ENCODE data around the gene CACNG4.
"Not testable (repeated sequence)": the region's sequence is repeated elsewhere in the genome, so short reads cannot be mapped to it uniquely, and the experiment has no call there.

The CACNG4 gene

DNA sequence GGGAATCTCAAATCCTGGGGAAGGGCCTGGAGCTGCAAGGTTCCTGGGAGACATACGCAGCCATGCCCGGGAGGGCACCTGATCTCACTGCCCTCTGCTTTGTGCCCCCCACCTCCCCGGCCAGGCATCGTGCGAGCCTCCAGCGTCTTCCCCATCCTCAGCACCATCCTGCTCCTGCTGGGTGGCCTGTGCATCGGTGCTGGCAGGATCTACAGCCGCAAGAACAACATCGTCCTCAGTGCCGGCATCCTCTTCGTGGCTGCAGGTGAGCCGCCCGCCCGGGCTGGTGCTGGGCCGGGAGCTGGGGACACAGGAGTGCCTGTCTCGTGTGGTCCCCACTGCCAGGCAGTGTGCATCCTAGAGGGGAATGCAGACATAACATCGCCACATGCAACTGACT, 60.2 kb downstream of the CACNG4 start:
- no peak for DNase-seq
- in situ Hi-C loops (cut with HindIII; ENCODE audit: low pct_ligation_motif_present, low pct_unique_long_range_greater_than_20kb, low sequenced_read_pairs), result no loop called here

DNA sequence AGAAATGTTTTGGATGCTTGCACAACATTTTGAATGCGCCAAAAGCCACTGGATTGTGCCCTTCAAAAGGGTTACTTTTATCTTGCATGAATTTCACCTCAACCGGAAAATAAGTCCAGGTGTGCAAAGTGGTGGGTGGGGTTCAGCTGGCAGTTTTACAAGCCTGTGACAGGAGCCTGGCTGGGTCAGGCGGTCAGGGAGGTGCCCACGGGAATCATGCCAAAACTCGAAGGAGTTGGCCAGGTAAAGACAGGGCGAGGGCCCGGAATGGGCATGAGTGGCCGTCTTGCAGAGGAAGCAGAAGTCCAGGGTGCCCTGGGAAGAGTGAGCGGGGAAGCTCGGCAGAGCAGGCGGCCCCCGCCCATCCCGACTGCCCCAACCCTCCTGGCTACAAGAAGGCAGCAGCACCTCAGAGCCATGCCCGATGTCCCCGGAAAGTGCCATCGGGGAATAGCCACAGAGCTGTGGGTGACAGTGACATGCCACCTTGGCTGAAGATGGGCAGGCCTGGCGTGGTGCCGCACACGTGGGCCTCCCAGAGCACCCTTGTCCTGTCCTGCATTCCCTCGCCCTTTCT, 60.8 kb downstream of the CACNG4 start:
- in situ Hi-C loops (cut with HindIII; ENCODE audit: low pct_ligation_motif_present, low pct_unique_long_range_greater_than_20kb, low sequenced_read_pairs), result no loop called here
- no peak for DNase-seq

DNA sequence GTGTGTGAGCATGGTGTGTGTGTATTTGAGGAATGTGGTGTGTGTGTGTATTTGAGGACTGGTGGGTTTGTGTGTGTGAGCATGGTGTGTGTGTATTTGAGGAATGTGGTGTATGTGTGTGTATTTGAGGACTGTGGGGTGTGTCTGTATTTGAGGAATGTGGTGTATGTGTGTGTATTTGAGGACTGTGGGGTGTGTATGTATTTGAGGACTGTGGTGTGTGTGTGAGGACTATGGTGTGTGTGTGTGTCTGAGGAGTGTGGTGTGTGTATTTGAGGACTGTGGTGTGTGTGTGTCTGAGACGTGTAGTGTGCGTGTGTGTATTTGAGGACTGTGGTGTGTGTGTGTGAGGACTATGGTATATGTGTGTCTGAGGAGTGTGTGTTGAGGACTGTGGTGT, 61.8 kb downstream of the CACNG4 start:
- no peak for DNase-seq
- in situ Hi-C loops (cut with HindIII; ENCODE audit: low pct_ligation_motif_present, low pct_unique_long_range_greater_than_20kb, low sequenced_read_pairs), result no loop called here

DNA sequence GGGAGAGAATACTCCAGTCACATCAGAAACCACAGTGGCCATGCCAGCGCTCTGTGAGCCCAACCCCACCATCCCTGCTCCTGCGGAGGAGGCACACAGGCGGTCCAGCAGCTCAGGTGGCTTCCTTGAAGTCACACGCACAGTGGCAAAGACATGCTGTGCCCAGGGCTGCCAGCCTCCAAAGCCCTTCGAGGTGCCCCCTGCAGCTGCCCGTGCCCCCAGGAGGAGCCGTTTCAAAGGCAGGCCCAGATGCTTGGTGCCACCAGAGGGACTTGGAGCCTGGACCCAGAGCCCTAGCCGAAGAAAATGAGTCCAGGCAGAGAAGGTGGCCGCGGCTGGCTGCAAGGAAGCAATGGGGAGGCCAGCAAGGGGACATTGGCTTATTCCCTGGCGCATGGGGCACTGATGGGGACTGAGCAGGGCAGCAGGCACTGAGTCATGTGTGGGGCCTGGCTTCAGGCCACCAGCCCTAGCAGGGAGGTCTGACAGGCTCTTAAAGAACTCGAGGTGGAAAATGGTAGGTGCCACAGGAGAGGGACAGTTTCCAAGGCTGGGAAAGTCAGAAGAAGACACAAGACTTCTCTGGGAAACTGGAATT, 62.6 kb downstream of the CACNG4 start:
- DNase-seq, result no peak
- in situ Hi-C loops (cut with HindIII; ENCODE audit: low pct_ligation_motif_present, low pct_unique_long_range_greater_than_20kb, low sequenced_read_pairs), result no loop called here

DNA sequence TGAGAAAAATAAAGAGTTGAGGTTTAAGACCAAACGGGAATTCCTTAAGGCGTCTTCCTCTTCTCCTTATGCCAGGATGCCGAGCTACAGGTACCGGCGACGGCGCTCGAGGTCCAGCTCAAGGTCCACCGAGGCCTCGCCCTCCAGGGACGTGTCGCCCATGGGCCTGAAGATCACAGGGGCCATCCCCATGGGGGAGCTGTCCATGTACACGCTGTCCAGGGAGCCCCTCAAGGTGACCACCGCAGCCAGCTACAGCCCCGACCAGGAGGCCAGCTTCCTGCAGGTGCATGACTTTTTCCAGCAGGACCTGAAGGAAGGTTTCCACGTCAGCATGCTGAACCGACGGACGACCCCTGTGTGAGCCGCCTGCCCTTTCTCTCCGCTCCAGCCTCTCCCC, 66.1 kb downstream of the CACNG4 start:
- no peak for DNase-seq
- in situ Hi-C loops (cut with HindIII; ENCODE audit: low pct_ligation_motif_present, low pct_unique_long_range_greater_than_20kb, low sequenced_read_pairs), result no loop called here

DNA sequence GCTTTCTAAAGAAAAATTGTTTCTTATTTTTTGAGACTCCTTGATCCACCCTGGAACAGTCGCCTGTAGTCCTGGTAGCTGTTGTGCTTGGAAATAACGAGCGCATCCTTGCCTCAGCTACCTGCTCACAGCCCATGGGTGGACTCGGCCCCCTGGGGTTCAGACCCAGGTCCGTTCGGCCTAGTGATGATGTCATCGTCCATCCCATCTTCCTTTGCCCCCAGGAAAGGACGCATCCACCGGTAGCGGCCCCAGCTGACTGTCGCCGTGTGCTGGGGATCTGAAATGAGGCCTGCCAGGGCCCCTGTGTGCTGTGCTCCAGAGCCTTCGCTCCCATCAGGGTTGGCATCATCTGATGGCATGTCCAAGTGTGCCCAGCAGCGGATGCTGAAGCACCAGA, 67.9 kb downstream of the CACNG4 start:
- in situ Hi-C loops (cut with HindIII; ENCODE audit: low pct_ligation_motif_present, low pct_unique_long_range_greater_than_20kb, low sequenced_read_pairs), result no loop called here

DNA sequence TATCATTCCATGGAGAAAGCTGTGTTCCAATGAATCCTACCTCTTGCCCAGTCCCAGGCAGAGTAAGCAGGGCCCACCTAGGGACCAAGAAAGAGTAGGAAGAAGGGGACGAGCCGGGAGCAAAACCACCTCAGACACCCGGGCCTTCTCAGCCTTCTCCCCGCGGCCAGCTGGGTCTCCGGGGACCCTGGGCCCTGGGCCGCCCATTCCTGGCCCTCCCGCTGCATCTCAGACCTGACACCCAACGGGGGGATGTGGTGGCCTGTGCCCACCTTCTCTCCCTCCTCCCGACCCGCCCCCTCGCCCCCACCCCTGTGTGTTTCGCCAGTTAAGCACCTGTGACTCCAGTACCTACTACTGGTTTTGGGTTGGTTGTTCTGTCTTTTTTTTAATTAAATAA, 68.5 kb downstream of the CACNG4 start:
- DNase-seq, result no peak
- in situ Hi-C loops (cut with HindIII; ENCODE audit: low pct_ligation_motif_present, low pct_unique_long_range_greater_than_20kb, low sequenced_read_pairs), result no loop called here

More for the DNA sequence above, 67.9 kb downstream of the CACNG4 start:
- no peak for DNase-seq

DNA sequence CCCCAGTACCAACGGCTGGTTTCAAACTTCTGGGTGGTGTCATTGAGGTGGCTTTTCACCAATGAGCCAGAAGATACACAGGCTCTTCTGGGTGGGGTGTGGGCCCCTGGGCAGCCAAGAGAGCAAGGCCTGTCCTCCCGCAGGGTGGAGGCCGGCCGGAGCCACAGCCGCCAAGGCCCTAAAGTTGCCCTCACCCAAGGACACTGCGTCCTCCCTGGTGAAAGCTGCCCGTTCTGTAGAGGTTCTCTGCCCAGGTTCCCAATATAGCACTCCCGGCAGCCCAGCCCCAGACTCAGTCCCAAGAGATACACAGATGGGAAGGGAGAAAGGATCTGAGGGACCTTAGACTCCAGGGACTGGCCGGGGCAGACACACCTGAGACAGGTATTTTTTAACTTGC, 69.1 kb downstream of the CACNG4 start:
- DNase-seq, result no peak
- in situ Hi-C loops (cut with HindIII; ENCODE audit: low pct_ligation_motif_present, low pct_unique_long_range_greater_than_20kb, low sequenced_read_pairs), result no loop called here

DNA sequence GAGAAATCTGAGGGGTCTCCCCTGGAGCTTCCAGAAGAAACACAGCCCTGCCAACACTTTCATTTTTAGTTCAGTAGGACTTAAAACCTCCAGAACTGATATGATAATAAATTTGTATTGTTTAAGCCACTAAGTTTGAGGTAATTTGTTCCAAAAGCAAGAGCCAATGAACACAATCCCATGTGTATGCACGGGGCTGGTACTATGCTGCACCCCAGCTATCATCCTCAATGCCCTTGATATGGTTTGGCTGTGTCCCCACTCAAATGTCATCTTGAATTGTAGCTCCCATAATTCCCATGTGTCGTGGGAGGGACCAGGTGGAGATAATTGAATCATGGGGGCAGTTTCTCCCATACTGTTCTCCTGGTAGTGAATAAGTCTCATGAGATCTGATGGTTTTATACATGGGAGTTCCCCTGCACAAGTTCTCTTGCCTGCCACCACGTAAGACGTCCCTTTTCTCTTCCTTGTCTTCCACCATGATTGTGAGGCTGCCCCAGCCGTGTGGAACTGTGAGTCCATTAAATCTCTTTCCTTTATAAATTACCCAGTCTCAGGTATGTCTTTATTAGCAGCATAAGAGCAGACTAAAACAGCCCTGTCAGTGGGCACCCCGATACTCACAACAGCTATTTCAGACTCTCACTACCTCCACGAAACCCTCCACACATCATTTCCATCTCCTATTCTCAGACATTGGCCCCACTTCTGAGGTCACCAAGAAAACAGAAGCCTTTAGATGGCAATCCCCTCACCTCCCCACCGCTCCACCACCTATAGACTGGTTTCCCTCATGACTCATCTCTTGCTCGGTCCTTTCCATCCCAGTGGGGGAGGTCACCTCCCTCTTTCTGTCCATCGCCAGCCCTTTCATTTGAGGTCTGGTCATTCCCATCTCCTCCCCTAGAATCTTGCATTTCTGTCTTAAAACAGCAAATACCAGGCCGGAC, 70.9 kb downstream of the CACNG4 start:
- in situ Hi-C loops (cut with HindIII; ENCODE audit: low pct_ligation_motif_present, low pct_unique_long_range_greater_than_20kb, low sequenced_read_pairs), result no loop called here
- DNase-seq, result no peak

DNA sequence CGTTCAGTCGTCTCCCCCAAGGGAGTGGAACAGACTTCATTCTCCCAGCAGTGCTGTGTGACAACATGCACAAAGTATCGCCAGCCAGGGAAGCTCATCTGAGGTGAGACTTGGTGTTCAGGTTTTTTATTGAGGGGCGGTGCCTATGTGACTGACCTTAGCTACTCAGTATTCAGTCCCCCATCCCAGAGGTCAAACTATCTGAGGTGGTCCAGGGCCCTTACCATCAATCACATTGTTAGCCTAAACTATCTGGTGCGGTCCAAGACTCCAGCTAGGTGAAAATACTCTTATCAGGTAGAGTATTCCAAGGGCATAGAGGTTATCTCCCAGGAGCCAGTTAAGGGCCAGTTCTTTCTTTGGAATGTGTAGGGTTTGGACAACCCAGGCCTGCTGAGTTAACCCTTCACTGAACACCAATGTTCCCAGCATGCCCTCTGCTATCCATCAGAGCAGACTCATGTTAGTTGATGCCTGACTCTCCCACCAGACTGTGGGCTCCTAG, 74.4 kb downstream of the CACNG4 start:
- no peak for DNase-seq
- in situ Hi-C loops (cut with HindIII; ENCODE audit: low pct_ligation_motif_present, low pct_unique_long_range_greater_than_20kb, low sequenced_read_pairs), result no loop called here

DNA sequence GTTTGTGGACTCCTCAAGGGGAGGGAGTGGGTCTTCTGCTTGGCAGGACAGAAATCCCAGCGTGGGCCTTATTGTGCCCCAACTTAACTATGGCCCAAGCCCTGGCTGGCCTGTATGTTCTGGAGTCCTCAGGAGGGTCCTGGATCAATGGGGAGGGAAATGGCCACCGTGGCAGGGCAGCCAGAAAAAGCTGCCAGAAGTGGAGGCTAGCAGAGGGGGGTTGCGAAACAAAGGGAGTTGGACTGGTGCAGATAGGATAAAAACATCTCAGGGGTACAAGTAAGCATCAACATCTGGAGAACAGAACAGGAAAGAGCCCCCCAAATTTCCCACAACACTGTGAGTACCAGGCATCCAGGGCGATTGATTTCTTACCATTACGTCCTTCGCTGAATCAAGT, 76.1 kb downstream of the CACNG4 start:
- in situ Hi-C loops (cut with HindIII; ENCODE audit: low pct_ligation_motif_present, low pct_unique_long_range_greater_than_20kb, low sequenced_read_pairs), result no loop called here
- no peak for DNase-seq

DNA sequence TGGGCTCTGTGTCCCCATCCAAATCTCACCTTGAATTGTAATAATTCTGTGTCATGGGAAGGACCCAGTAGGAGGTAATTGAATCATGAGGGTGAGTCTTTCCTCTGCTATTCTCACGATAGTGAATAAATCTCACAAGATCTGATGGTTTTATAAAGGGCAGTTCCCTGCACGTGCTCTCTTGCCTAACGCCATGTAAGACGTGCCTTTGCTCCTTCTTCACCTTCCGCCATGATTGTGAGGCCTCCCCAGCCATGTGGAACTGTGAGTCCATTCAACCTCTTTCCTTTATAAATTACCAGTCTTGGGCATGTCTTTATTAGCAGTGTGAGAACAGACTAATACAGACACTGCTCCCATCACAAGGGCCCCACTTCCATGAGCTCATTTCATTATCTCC, 76.6 kb downstream of the CACNG4 start:
- DNase-seq; in situ Hi-C loops (cut with HindIII; ENCODE audit: low pct_ligation_motif_present, low pct_unique_long_range_greater_than_20kb, low sequenced_read_pairs): not testable (repeated sequence)

DNA sequence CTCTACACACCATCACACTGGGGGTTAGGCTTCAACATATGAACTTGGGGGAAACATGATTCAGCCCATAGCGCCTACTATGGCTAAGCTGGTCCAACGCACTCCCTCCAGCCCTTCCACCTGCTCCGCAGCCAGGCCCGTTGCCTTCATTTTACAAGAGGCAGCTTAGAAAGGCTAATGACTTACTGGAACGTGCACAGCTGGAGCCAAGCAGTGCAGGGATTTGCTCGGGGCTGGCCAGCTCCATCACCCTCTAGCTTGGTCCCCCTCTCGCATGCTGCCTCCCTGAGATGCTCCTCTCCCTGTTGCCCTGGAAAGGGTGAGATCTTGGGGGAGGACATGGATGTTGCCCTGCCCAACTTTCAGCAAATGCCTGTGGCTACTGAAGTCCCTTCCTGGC, 77.0 kb downstream of the CACNG4 start:
- DNase-seq, result no peak
- in situ Hi-C loops (cut with HindIII; ENCODE audit: low pct_ligation_motif_present, low pct_unique_long_range_greater_than_20kb, low sequenced_read_pairs), result no loop called here

DNA sequence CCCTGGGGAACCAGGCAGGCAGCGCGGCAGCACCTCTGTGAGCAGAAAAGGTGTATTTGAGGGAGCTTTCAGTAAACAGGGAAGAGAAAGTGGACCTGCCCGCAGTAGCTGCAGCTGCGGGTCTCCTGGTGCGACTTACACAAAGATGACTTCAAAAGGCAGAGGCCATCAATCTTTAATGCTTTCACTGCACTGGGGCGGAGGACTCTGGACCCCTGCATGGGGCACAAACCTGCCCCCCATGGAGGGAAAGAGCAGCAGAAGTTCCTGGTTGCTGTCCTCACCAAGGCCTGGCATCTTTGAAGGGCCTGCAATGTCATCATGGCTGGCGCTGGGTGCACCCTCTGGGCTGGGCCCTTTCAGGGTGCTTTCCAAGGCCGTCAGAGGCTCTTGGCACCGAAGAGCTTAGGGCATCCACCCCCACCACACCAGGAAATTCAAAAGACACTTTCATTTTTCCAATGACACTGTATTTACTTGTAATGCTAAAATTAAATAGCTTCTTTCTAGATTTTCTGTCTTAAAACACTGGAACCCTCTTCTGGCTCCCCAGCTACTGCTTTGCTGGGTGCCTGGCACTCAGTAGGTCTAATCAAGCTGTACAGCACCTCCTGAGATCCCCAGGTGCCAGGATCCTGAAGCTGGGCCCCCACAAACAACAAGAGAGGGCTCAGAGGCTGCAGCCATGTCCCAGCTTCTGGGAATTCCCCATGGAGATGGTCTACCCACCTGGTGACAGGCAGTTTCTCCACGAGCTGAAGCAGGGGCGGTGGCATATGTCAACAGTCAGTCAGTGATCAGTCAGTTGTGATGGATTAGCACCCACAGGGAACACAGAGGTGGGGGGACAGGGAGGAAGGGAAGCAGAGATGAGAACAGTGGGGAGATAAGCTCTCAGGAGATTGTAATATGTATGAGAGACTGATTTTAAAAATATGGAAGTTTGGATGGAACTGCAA, 77.7 kb downstream of the CACNG4 start:
- in situ Hi-C loops (cut with HindIII; ENCODE audit: low pct_ligation_motif_present, low pct_unique_long_range_greater_than_20kb, low sequenced_read_pairs), result no loop called here

DNA sequence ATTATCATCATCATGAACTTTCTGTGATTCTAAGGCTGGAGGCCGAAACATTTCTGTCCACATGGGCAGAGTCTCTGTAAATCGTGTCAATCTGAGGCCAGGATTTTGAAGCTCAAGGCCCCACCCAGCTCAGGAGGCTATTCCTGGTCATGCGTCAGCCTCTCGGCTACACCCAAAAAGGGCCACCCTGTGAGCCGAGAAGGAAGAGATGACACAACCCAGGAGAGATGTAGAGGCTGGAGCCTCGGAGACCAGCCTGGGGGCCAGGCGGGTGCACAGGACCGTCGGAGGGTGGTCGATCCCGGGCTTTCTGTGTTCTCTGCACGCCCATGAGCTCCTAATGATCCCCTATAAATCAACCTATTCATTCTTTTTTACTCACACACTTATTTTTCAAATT, 78.8 kb downstream of the CACNG4 start:
- DNase-seq, result no peak
- in situ Hi-C loops (cut with HindIII; ENCODE audit: low pct_ligation_motif_present, low pct_unique_long_range_greater_than_20kb, low sequenced_read_pairs), result no loop called here

More for the DNA sequence above, 77.7 kb downstream of the CACNG4 start:
- DNase-seq, result no peak

DNA sequence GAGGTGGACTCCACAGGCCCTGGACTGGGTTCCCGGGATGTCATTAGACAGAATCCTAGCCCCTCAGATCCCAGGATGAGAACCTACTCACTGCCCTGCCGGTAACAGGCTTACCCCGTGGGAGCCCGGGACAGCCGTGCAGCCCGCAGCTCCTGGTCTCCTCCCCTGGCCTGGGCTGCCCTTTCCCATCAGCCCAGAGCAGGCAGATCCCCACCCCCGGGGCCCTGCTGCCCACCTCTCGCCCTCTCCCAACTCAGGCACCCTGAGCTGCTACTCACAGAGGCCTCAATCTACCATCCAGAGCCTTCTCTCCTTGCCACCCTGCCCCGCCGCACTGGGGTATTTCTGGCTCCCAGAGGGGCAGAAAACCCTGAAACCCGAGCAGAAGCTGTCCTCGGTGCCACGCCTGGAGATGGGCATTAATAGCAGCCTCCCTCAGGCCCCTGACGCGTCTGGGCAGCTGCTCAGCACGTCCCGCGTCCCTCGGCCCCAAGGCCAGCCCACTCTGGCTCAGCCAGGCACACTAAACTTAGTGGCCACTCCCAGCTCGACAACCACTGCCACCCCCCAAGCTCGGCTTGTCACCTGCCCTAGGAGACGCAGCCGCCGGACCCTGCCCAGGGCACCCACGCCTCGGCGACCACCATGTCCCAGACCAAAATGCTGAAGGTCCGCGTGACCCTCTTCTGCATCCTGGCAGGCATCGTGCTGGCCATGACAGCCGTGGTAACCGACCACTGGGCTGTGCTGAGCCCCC, 79.7 kb downstream of the CACNG4 start, which contains the start of gene CACNG1:
Gene CACNG1, plus strand, starts transcription at position 539 of the 757 bp plus-strand sequence. Its CDS starts 107 bp downstream, at position 646.
- in situ Hi-C loops (cut with HindIII; ENCODE audit: low pct_ligation_motif_present, low pct_unique_long_range_greater_than_20kb, low sequenced_read_pairs), result no loop called here
- DNase-seq, result no peak

DNA sequence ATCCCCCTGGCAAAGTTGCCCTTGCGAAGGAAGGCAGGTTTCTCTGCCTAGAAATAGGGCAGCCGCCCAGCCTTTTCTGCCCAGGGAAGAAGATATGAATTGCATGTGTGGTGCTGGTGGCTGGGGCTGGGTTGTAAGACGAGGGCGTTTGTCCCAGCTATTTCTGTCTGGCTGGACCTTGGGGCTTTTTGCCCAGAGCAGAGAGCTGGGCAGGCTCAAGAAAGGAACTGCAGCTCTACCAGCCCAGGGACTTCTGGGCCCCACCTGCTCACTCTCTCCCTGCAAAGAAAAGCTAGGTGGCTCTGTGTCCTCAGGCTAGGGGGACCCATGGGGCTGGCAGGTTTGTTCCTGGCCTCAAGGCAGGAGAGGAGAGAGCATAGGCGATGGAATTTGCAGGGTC, 80.4 kb downstream of the CACNG4 start:
- in situ Hi-C loops (cut with HindIII; ENCODE audit: low pct_ligation_motif_present, low pct_unique_long_range_greater_than_20kb, low sequenced_read_pairs), result no loop called here

DNA sequence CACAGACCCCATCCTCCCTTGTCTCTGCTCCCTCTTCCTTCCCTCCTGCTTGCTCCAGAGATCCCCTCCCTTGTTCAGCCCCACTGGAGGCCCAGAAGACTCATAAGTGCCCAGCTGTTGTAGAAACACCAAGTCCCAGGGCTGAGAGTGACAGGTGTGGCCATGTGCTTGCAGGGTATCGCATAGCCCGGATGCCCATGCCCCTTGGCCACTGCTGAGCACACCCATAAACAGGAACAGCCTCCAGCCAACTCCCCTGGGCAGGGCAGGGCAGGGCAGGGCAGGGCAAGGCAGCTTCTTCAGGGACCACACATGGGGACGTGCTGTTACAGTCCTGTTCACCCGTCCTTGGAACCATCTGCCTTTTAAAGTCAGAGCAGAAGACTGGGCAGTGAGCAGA, 81.9 kb downstream of the CACNG4 start:
- in situ Hi-C loops (cut with HindIII; ENCODE audit: low pct_ligation_motif_present, low pct_unique_long_range_greater_than_20kb, low sequenced_read_pairs), result no loop called here

More for the DNA sequence above, 80.4 kb downstream of the CACNG4 start:
- DNase-seq, result no peak

More for the DNA sequence above, 81.9 kb downstream of the CACNG4 start:
- no peak for DNase-seq

Measured in ACHN (cell line).